ENCODE data around the gene ANKS1B.

The ANKS1B gene

GRCh38 chr12:99746538-99746937, 238.2 kb downstream of the ANKS1B start:
- H4K20me1 ChIP-seq (ENCODE audit: insufficient read depth, low read length), result no peaks in the 10 kb centered on the region
- no peaks in the 10 kb centered on the region for H3K4me1 ChIP-seq (ENCODE audit: insufficient read depth, low read length, severe bottlenecking)
- H3K36me3 ChIP-seq (ENCODE audit: insufficient read depth, low read length), result no peaks in the 10 kb centered on the region
- H3F3A ChIP-seq (ENCODE audit: insufficient read depth, low read length), result no peaks in the 10 kb centered on the region
- H3K4me3 ChIP-seq (ENCODE audit: low read depth, low read length, poor library complexity, severe bottlenecking), result no peak overlapping the region
- no peaks in the 10 kb centered on the region for H3K79me2 ChIP-seq (ENCODE audit: insufficient read depth, low read length)
- no peak for TF ChIP-seq EZH2 (IDR thresholded peaks at IDR 0.05; ENCODE audit: borderline replicate concordance, low read length)
- no peak; the same call in 1 of the 2 replicates for TF ChIP-seq CTCF (IDR thresholded peaks at IDR 0.05; ENCODE audit: low read length)
- H3K27ac ChIP-seq (ENCODE audit: low read depth, low read length, poor library complexity, severe bottlenecking), result no peak overlapping the region
- no peaks in the 10 kb centered on the region for H3K9me2 ChIP-seq (ENCODE audit: low read depth, low read length)
- no peaks in the 10 kb centered on the region for H3K9me3 ChIP-seq (ENCODE audit: low read length)
- no peak overlapping the region for H2AFZ ChIP-seq (ENCODE audit: low read length)
- no peak overlapping the region for H3K4me2 ChIP-seq (ENCODE audit: low read length)
- H3K27me3 ChIP-seq (ENCODE audit: insufficient read depth, low read length), result no peaks in the 10 kb centered on the region
- H3K9ac ChIP-seq (ENCODE audit: low read length), result no peak overlapping the region

- Histone ChIP-seq H3K79me2 (ENCODE audit: insufficient read depth, low read length) (no peaks in the 10 kb centered on the region), H3K27ac (ENCODE audit: low read depth, low read length, poor library complexity, severe bottlenecking) (no peak overlapping the region), H3K36me3 (ENCODE audit: insufficient read depth, low read length) (no peaks in the 10 kb centered on the region), H3K9me2 (ENCODE audit: low read depth, low read length) (no peaks in the 10 kb centered on the region), H3K9ac (ENCODE audit: low read length) (no peak overlapping the region), H3K4me3 (ENCODE audit: low read depth, low read length, poor library complexity, severe bottlenecking) (no peak overlapping the region), H3K4me1 (ENCODE audit: insufficient read depth, low read length, severe bottlenecking) (no peaks in the 10 kb centered on the region), H3K9me3 (ENCODE audit: low read length) (no peaks in the 10 kb centered on the region), H3K4me2 (ENCODE audit: low read length) (no peak overlapping the region), H2AFZ (ENCODE audit: low read length) (no peak overlapping the region), H4K20me1 (ENCODE audit: insufficient read depth, low read length) (no peaks in the 10 kb centered on the region), H3K27me3 (ENCODE audit: insufficient read depth, low read length) (no peaks in the 10 kb centered on the region), H3F3A (ENCODE audit: insufficient read depth, low read length) (no peaks in the 10 kb centered on the region)
- TF ChIP-seq EZH2 (IDR thresholded peaks at IDR 0.05; ENCODE audit: borderline replicate concordance, low read length) (no peak), CTCF (IDR thresholded peaks at IDR 0.05; ENCODE audit: low read length) (no peak)
Measured at GRCh38 chr12:99745895-99746294, 238.8 kb downstream of the ANKS1B start.

- Histone ChIP-seq H3K4me2 (ENCODE audit: low read length) (no peak overlapping the region), H3K27ac (ENCODE audit: low read depth, low read length, poor library complexity, severe bottlenecking) (no peak overlapping the region), H3K4me1 (ENCODE audit: insufficient read depth, low read length, severe bottlenecking) (no peaks in the 10 kb centered on the region), H4K20me1 (ENCODE audit: insufficient read depth, low read length) (no peaks in the 10 kb centered on the region), H3K9me2 (ENCODE audit: low read depth, low read length) (no peaks in the 10 kb centered on the region), H3K9ac (ENCODE audit: low read length) (no peak overlapping the region), H3K9me3 (ENCODE audit: low read length) (no peaks in the 10 kb centered on the region), H3F3A (ENCODE audit: insufficient read depth, low read length) (no peaks in the 10 kb centered on the region), H3K27me3 (ENCODE audit: insufficient read depth, low read length) (no peaks in the 10 kb centered on the region), H3K36me3 (ENCODE audit: insufficient read depth, low read length) (no peaks in the 10 kb centered on the region), H3K4me3 (ENCODE audit: low read depth, low read length, poor library complexity, severe bottlenecking) (no peak overlapping the region), H3K79me2 (ENCODE audit: insufficient read depth, low read length) (no peaks in the 10 kb centered on the region), H2AFZ (ENCODE audit: low read length) (no peak overlapping the region)
- TF ChIP-seq EZH2 (IDR thresholded peaks at IDR 0.05; ENCODE audit: borderline replicate concordance, low read length) (no peak), CTCF (IDR thresholded peaks at IDR 0.05; ENCODE audit: low read length) (no peak)
Measured at GRCh38 chr12:99745121-99745520, 239.6 kb downstream of the ANKS1B start.

All from OCI-LY1 (cell line).